Esophagus squamous epithelium (tissue), 5 donors: ENCODE results near the gene MAOA. TPM values are rescaled to one million over a fixed set of nuclear protein-coding genes. Genes with fewer than 3 reads are reported as not detected.
A peak's percentile ranks its signal among the peaks of the same experiment; 100 is the strongest.
"Not testable (repeated sequence)": the region's sequence is repeated elsewhere in the genome, so short reads cannot be mapped to it uniquely, and the experiment has no call there.

ENCODE experiments used
- DNase-seq: peaks from one replicate; lab custom pipeline; 2025; lab: John Stamatoyannopoulos, UW
- H3K27ac ChIP-seq, 4 donors: fragments of 200-600 bp; sonication (generic); one replicate each; pipeline ENCODE4 v1.5.1; 2016 to 2019; ENCODE audit warnings: mild to moderate bottlenecking in 1 of 4
- H3K27me3 ChIP-seq, 4 donors: fragments of 200-600 bp; sonication (generic); 1 replicate in 3 of 4; 2 replicates in 1 of 4; pipeline versions ENCODE4 v1.5.1 to v1.6.0; 2017 to 2021; ENCODE audit warnings: antibody characterized with exemption in 1 of 4
- H3K36me3 ChIP-seq, 3 donors: fragments of 200-600 bp; sonication (generic); one replicate each; pipeline ENCODE4 v1.5.1; 2016 to 2019
- H3K4me1 ChIP-seq, 3 donors: fragments of 200-600 bp; sonication (generic); one replicate each; pipeline ENCODE4 v1.5.1; 2017 to 2019
- H3K4me3 ChIP-seq, 4 donors: fragments of 200-600 bp; sonication (generic); 1 replicate in 3 of 4; 2 replicates in 1 of 4; pipeline ENCODE4 v1.5.1; 2016 to 2019; ENCODE audit warnings: mild to moderate bottlenecking in 2 of 4, moderate library complexity in 1 of 4
- H3K9me3 ChIP-seq, 3 donors: fragments of 200-600 bp; sonication (generic); one replicate each; pipeline ENCODE4 v1.5.1; 2016 to 2019
- POLR2A ChIP-seq, 4 donors: fragments of 450-650 bp; IDR thresholded peaks; one replicate each; pipeline ENCODE4 v1.6.1; 2017; ENCODE audit warnings: antibody characterized with exemption in 4 of 4, mild to moderate bottlenecking in 4 of 4, moderate library complexity in 3 of 4
- WGBS, 2 donors: methylation state at CpG; one replicate each; pipeline ENCODE4 v1.1.5; 2018; 5-methylcytosine and 5-hydroxymethylcytosine counted together
- intact Hi-C: fragments of 100-400 bp; cut with DNase I; formaldehyde crosslinking; loops from one replicate; pipeline ENCODE4 v1.15.0; 2022
- total RNA-seq, 4 donors: library from RNA; depleted of rRNA; stranded (reverse); fragments of >200 nt; gene quantifications; one replicate each; pipeline ENCODE4 v1.1.0, GENCODE V29; 2016
- TF ChIP-seq, protein P1 (sequence below), 6 experiments: fragments of 450-650 bp in 4 of 6; fragments of 200-600 bp in 2 of 6; sonication (generic) in 2 of 6; IDR thresholded peaks; one replicate each; pipeline ENCODE4 v1.5.1; 2016 to 2019; ENCODE audit warnings: antibody characterized with exemption in 6 of 6, mild to moderate bottlenecking in 4 of 6, moderate library complexity in 4 of 6
- donor health status: DM: yes; HTN: yes; CAD: no.

MAOA gene
- total RNA-seq, 4 donors from 2014 or later = 70.3 to 183 (median 128) TPM

DNA sequence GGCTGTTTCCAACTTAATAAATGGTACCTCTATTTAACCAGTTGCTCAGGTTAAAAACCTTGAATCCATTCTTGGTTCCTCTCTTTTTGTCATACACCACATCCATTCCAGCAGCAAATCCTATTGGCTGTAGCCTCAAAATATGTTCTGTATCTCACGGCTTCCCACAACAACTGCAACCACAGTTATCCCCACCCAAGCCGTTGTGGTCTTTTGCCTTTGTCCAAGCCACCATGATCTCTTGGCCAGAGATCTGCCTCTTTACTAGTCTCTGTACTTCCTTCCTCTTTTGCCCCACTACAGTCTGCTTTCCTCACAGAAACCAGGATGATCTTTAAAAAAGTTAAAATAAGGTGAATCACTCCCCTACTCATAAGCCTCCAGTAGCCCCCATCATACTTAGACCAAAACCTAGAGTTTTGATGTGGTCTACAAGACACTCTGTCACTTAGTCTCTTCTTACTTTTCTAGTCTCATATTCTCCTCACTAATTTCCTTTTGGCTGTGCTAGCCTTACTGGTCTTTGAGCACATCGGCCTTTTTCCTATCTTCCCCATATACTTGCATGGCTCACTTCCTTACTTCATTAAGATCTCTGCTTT is 10.3 kb downstream of the MAOA start:
- H3K36me3 ChIP-seq = no peaks in the 10 kb centered on the region
- no peak for DNase-seq
- H3K27me3 ChIP-seq = no peaks in the 10 kb centered on the region
- no peak for TF ChIP-seq POLR2A (IDR thresholded peaks at IDR 0.05)
- TF ChIP-seq, protein P1, sequence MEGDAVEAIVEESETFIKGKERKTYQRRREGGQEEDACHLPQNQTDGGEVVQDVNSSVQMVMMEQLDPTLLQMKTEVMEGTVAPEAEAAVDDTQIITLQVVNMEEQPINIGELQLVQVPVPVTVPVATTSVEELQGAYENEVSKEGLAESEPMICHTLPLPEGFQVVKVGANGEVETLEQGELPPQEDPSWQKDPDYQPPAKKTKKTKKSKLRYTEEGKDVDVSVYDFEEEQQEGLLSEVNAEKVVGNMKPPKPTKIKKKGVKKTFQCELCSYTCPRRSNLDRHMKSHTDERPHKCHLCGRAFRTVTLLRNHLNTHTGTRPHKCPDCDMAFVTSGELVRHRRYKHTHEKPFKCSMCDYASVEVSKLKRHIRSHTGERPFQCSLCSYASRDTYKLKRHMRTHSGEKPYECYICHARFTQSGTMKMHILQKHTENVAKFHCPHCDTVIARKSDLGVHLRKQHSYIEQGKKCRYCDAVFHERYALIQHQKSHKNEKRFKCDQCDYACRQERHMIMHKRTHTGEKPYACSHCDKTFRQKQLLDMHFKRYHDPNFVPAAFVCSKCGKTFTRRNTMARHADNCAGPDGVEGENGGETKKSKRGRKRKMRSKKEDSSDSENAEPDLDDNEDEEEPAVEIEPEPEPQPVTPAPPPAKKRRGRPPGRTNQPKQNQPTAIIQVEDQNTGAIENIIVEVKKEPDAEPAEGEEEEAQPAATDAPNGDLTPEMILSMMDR (IDR thresholded peaks at IDR 0.05) = no peak
- H3K27ac ChIP-seq = no peak overlapping the region
- intact Hi-C loops = no loop called here
- H3K9me3 ChIP-seq = no peaks in the 10 kb centered on the region
- peaks cover 0 to 47% (median 0%) of the 10 kb centered on the region in 3 donors for H3K4me1 ChIP-seq
- no peak overlapping the region for H3K4me3 ChIP-seq
- 70 to 77% methylated on average over 3 of the region's 3 CpGs for whole genome bisulfite sequencing, 2 donors

DNA sequence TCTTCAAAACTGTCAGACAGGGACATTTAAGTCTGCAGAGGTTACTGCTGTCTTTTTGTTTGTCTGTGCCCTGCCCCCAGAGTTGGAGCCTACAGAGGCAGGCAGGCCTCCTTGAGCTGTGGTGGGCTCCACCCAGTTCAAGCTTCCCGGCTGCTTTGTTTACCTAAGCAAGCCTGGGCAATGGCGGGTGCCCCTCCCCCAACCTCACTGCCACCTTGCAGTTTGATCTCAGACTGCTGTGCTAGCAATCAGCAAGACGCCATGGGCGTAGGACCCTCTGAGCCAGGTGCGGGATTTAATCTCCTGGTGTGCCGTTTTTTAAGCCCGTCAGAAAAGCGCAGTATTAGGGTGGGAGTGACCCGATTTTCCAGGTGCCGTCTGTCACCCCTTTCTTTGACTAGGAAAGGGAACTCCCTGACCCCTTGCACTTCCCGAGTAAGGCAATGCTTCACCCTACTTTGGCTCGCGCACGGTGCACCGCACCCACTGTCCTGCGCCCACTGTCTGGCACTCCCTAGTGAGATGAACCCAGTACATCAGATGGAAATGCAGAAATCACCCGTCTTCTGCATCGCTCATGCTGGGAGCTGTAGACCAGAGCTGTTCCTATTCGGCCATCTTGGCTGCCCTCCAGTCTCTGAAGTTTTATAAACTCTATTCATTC is 20.0 kb downstream of the MAOA start:
- intact Hi-C loops, H3K4me3 ChIP-seq, DNase-seq, H3K9me3 ChIP-seq, H3K27me3 ChIP-seq, H3K36me3 ChIP-seq: not testable (repeated sequence)
- Histone ChIP-seq H3K27ac (peak overlapping the region in 1 of 4 donors; percentile 33), H3K4me1 (peaks cover 0 to 54% (median 16%) of the 10 kb centered on the region in 3 donors)
- 16 to 55% methylated on average over 8 to 16 of the region's 19 CpGs for WGBS, 2 donors

DNA sequence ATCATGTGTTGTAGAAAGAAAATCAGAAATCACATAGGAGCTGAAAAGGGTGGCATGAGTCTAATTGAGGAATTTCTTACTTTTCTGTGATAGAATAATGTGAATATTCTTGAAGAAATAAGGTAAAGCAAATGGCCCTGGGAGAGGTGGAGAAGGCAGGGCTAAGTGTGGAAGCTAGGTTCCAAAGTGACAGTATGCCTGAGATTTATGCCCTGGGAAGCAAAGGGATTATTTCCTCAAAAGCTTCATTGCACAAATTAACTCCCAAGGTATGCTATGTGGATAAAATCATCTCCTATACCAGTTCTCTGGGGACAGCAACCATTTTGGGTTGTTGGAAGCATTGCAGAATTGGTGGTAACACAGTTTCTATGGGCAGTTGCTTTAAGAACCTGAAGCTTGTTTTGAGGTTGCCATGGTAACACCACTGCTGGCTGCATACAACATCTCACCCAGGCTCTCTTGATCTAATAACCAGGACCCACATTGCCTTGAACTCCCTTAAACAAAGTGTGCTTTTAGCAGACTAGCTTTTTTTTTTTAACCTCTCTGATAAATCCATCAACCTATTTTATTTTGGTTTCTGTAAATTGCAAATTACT is 21.0 kb downstream of the MAOA start:
- Histone ChIP-seq H3K36me3 (no peaks in the 10 kb centered on the region), H3K4me1 (peaks cover 0 to 60% (median 16%) of the 10 kb centered on the region in 3 donors), H3K9me3 (no peaks in the 10 kb centered on the region), H3K27ac (peak overlapping the region in 1 of 4 donors; percentile 33), H3K4me3 (no peak overlapping the region), H3K27me3 (no peaks in the 10 kb centered on the region)
- intact Hi-C loops = no loop called here
- no peak for TF ChIP-seq POLR2A (IDR thresholded peaks at IDR 0.05)
- TF ChIP-seq, protein P1 (IDR thresholded peaks at IDR 0.05) = no peak
- no peak for DNase-seq

DNA sequence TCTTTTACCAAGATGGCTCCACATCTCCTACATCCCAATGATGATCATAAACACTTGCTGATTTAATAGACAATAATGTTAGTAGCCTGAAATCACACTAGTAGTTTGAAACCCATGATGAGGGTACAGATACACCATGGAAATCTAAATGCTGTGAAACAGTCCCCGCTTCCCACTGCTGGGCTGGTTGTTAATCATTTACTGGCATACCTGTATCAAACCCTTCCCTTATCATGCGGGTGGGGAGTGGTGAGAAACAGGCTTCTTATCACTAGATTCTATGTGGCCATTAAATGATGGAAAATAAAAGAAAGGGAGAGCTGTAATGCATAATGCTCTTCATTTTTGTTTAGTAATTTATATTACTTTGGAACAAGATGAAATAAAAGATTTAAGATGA is 21.9 kb downstream of the MAOA start:
- Histone ChIP-seq H3K9me3 (no peaks in the 10 kb centered on the region), H3K27me3 (no peaks in the 10 kb centered on the region), H3K36me3 (no peaks in the 10 kb centered on the region), H3K4me3 (no peak overlapping the region), H3K27ac (no peak overlapping the region), H3K4me1 (peaks cover 0 to 67% (median 16%) of the 10 kb centered on the region in 3 donors)
- 92 to 94% methylated on average over 2 of the region's 2 CpGs for WGBS, 2 donors
- intact Hi-C loops = no loop called here
- DNase-seq = no peak
- TF ChIP-seq POLR2A (IDR thresholded peaks at IDR 0.05) = no peak
- TF ChIP-seq, protein P1 (IDR thresholded peaks at IDR 0.05) = no peak

DNA sequence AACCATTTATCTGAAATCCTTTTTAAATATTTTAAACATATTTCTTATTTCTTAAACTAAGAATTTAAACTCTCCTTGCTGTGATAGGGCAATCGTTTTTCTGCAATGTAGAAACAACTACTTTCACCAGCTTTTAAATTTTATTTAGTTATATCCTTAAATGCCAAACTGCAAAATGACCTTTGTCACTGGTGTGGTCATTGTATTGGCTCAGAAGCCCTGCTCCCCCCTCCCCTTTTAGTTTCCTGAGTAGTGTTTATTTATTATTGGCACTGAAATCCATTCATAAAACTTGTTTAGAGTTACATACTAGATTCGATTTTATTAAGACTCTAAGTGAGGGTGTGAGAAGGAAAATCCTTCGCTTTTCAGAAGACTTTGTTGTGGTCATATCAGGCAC is 23.0 kb downstream of the MAOA start:
- WGBS, 2 donors = 43 to 44% methylated on average over 1 to 3 of the region's 3 CpGs
- Histone ChIP-seq H3K4me3 (no peak overlapping the region), H3K4me1 (peaks cover 0 to 74% (median 16%) of the 10 kb centered on the region in 3 donors), H3K27ac (peak overlapping the region in 2 of 4 donors; percentile 34 to 39), H3K36me3 (peaks cover 0 to 8% (median 0%) of the 10 kb centered on the region in 3 donors), H3K9me3 (no peaks in the 10 kb centered on the region), H3K27me3 (no peaks in the 10 kb centered on the region)
- TF ChIP-seq POLR2A (IDR thresholded peaks at IDR 0.05) = no peak
- TF ChIP-seq, protein P1 (IDR thresholded peaks at IDR 0.05) = no peak
- no peak for DNase-seq
- intact Hi-C loops = no loop called here
